ENCODE data around the gene RAD51AP2. TPM values are rescaled to one million over a fixed set of nuclear protein-coding genes. Genes with fewer than 3 reads are reported as not detected.

Gene RAD51AP2
- total and polyA plus RNA-seq, 11 donors: 0.07 to 0.19 (median 0.16) TPM; not detected in 2

DNA sequence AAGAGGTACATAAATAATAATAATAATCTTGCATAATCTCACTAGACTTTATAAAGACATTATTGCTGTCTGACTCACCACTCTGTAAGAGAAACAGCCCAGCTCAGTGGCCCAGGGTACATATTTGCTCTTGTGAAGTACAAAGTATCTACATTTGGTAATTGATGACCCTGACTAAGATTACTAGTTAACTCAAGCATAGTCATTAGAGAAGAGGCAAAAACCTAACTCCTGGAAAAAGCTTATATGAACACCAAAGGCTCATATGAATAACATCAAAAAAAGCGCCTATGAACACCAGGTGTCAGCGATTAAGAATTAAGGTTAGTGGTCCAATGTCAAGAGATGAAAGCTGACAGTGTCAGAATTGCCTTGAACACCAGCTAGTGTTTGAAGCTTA, 38.4 kb downstream of the RAD51AP2 start:
- Histone ChIP-seq H3K9me3 (no peaks in the 10 kb centered on the region), H3K27me3 (no peaks in the 10 kb centered on the region), H3K27ac (no peak overlapping the region), H3K36me3 (no peaks in the 10 kb centered on the region), H3K4me1 (peaks cover 0 to 8% (median 0%) of the 10 kb centered on the region in 12 donors), H3K4me3 (no peak overlapping the region)
- no peak for ATAC-seq
- WGBS, 4 donors: 93 to 98% (median 96%) methylated on average over 2 of the region's 2 CpGs
- intact Hi-C loops (cut with DNase I): loop anchor here in 2 of 10 donors (10.0 kb wide), 2 partner anchors 185 to 195 kb away; no protein-coding TSS in a partner anchor
- no peak for TF ChIP-seq POLR2A (IDR thresholded peaks at IDR 0.05)
- TF ChIP-seq, protein P1, sequence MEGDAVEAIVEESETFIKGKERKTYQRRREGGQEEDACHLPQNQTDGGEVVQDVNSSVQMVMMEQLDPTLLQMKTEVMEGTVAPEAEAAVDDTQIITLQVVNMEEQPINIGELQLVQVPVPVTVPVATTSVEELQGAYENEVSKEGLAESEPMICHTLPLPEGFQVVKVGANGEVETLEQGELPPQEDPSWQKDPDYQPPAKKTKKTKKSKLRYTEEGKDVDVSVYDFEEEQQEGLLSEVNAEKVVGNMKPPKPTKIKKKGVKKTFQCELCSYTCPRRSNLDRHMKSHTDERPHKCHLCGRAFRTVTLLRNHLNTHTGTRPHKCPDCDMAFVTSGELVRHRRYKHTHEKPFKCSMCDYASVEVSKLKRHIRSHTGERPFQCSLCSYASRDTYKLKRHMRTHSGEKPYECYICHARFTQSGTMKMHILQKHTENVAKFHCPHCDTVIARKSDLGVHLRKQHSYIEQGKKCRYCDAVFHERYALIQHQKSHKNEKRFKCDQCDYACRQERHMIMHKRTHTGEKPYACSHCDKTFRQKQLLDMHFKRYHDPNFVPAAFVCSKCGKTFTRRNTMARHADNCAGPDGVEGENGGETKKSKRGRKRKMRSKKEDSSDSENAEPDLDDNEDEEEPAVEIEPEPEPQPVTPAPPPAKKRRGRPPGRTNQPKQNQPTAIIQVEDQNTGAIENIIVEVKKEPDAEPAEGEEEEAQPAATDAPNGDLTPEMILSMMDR (IDR thresholded peaks at IDR 0.05): no peak
- DNase-seq: no peak

DNA sequence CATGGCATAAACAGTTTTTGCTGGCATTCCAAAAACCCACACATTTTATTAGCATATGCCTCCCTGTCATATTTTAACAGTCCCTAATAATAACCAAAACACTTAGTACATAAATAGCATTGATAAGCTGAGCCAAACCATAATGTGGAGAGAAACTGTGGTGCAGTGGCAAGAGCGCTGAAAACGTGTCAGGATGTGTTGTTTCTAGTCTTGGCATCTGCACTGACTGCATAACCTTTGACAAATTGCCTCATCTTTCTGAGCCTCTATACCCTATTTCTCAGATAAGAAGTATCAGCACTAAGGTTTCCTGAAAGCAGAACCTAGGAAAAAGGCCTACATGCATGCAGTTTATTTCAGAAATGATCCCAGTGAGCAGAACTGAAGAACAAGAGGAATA, 41.4 kb downstream of the RAD51AP2 start:
- no peaks in the 10 kb centered on the region for H3K27me3 ChIP-seq
- H3K27ac ChIP-seq: no peak overlapping the region
- TF ChIP-seq, protein P1 (IDR thresholded peaks at IDR 0.05): no peak
- no peak for TF ChIP-seq POLR2A (IDR thresholded peaks at IDR 0.05)
- WGBS, 4 donors: 20 to 36% (median 26%) methylated on average over 2 of the region's 2 CpGs
- DNase-seq: no peak
- no peak overlapping the region for H3K4me3 ChIP-seq
- ATAC-seq: peak in 2 of 4 donors; percentile 61 to 72
- H3K36me3 ChIP-seq: no peaks in the 10 kb centered on the region
- intact Hi-C loops (cut with DNase I): loop anchor here in 2 of 10 donors (10.0 kb wide), 2 partner anchors 188 to 198 kb away; no protein-coding TSS in a partner anchor
- peaks cover 0 to 8% (median 0%) of the 10 kb centered on the region in 12 donors for H3K4me1 ChIP-seq
- H3K9me3 ChIP-seq: no peaks in the 10 kb centered on the region

DNA sequence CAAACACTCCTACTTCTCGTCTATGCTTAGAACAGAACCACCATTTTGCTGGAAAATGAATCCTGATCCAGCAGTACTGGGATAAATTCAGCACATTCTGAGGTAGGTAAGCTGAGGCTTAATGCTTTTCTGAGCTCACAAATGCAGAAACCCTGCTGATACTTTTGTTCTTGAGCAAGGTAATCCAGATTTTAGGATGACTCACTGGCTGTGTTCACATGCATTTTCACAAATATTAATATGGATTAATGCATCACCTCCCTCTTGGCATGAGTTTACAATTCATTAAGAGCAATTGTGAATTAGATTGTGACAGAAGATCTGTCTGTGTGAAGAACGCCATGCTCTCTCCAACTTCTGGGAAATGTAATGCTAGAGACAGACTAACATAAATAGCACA, 42.2 kb downstream of the RAD51AP2 start:
- intact Hi-C loops (cut with DNase I): loop anchor here in 2 of 10 donors (10.0 kb wide), 2 partner anchors 189 to 199 kb away; no protein-coding TSS in a partner anchor
- peaks cover 0 to 8% (median 0%) of the 10 kb centered on the region in 12 donors for H3K4me1 ChIP-seq

DNA sequence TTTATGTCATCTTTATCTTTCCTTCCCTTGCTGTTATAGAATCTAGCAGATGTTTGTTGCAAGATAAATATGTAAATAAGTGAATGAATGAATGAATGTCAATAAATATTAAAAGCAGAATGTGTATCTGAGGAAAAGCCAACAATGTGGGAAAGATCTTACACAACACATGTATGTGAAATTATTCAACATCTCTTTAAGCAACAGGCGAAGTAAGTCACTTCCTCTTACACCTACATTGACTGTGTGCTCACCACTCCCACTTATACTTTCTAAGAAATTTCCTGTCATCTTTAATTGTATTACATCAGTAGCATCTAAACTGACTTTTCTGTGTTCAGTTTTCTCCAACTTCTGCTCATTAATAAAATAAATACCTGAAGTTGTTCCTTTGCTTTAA, 43.0 kb downstream of the RAD51AP2 start:
- ATAC-seq (no peak), DNase-seq (no peak)
- intact Hi-C loops (cut with DNase I): loop anchor here in 2 of 10 donors (10.0 kb wide), 2 partner anchors 190 to 200 kb away; no protein-coding TSS in a partner anchor
- TF ChIP-seq, protein P1 (IDR thresholded peaks at IDR 0.05): no peak
- no peak for TF ChIP-seq POLR2A (IDR thresholded peaks at IDR 0.05)
- no peak overlapping the region for H3K4me3 ChIP-seq
- H3K36me3 ChIP-seq: no peaks in the 10 kb centered on the region
- H3K9me3 ChIP-seq: peaks cover 0 to 13% (median 6%) of the 10 kb centered on the region in 12 donors
- H3K27ac ChIP-seq: no peak overlapping the region
- 50 to 69% (median 64%) methylated on average over 1 of the region's 1 CpG for WGBS, 4 donors
- H3K4me1 ChIP-seq: peaks cover 0 to 8% (median 0%) of the 10 kb centered on the region in 12 donors
- H3K27me3 ChIP-seq: no peaks in the 10 kb centered on the region

More for the DNA sequence above, 42.2 kb downstream of the RAD51AP2 start:
- Histone ChIP-seq H3K4me3 (no peak overlapping the region), H3K27me3 (no peaks in the 10 kb centered on the region), H3K9me3 (peaks cover 0 to 5% (median 0%) of the 10 kb centered on the region in 12 donors), H3K36me3 (no peaks in the 10 kb centered on the region), H3K27ac (no peak overlapping the region)
- WGBS, 4 donors: 43 to 57% (median 53%) methylated on average over 2 of the region's 2 CpGs
- TF ChIP-seq POLR2A (IDR thresholded peaks at IDR 0.05): no peak
- TF ChIP-seq, protein P1 (IDR thresholded peaks at IDR 0.05): no peak
- ATAC-seq: no peak
- no peak for DNase-seq

All from heart left ventricle (tissue), 16 donors.